Measurements from ENCODE around the gene NHSL2. TPM values are rescaled to one million over a fixed set of nuclear protein-coding genes. Genes with fewer than 3 reads are reported as not detected.

NHSL2 gene
- total RNA-seq, 1 experiment from 2014 or later, result 0.36 TPM

- Histone ChIP-seq H3K36me3 (ENCODE audit: control insufficient read depth, insufficient read depth, low read length) (no peaks in the 10 kb centered on the region), H3K4me1 (ENCODE audit: control insufficient read depth, insufficient read depth, low read length) (no peaks in the 10 kb centered on the region; the same call in 1 of the 2 replicates), H3K4me3 (ENCODE audit: low read depth in 2 of 2, low read length in 2 of 2) (no peak overlapping the region), H3K27me3 (ENCODE audit: control insufficient read depth, insufficient read depth, low read length) (peaks cover 3% of the 10 kb centered on the region), H3K9me3 (ENCODE audit: control insufficient read depth, insufficient read depth, low read depth, low read length) (no peaks in the 10 kb centered on the region), H3K27ac (ENCODE audit: low read length) (no peak overlapping the region)
- TF ChIP-seq REST (IDR thresholded peaks at IDR 0.05; ENCODE audit: insufficient read depth in 1 of 2, low read depth in 2 of 2, low read length in 1 of 2) (no peak), SIN3A (IDR thresholded peaks at IDR 0.05; ENCODE audit: borderline replicate concordance, insufficient read depth, low read depth, low read length) (no peak), POLR2AphosphoS5 (IDR thresholded peaks at IDR 0.05; ENCODE audit: low read depth, low read length) (no peak), CTCF (IDR thresholded peaks at IDR 0.05) (no peak), TCF7L2 (IDR thresholded peaks at IDR 0.05; ENCODE audit: low read depth, low read length) (no peak)
- ChIA-PET CTCF (no interaction called here), POLR2A (no interaction called here)
- no TSS peak for BruUV-seq (replicated peaks)
- DNase-seq (ENCODE audit: low read depth, low spot score), result no peak
- ATAC-seq, result no peak
- intact Hi-C loops (cut with micrococcal nuclease; ENCODE audit: unreplicated experiment) (no loop called here), in situ Hi-C loops (cut with HindIII; ENCODE audit: low pct_unique_long_range_greater_than_20kb, low sequenced_read_pairs) (loop anchor here (5.0 kb wide), 1 partner anchor 112 kb away; no protein-coding TSS in a partner anchor)
Measured at GRCh38 chrX:72015383-72015782, 104.7 kb downstream of the NHSL2 start.

GRCh38 chrX:72016881-72017783 is 106.5 kb downstream of the NHSL2 start:
- Histone ChIP-seq H3K27ac (ENCODE audit: low read length) (no peak overlapping the region), H3K27me3 (ENCODE audit: control insufficient read depth, insufficient read depth, low read length) (peaks cover 3% of the 10 kb centered on the region), H3K4me1 (ENCODE audit: control insufficient read depth, insufficient read depth, low read length) (no peaks in the 10 kb centered on the region; the same call in 1 of the 2 replicates), H3K4me3 (ENCODE audit: low read depth in 2 of 2, low read length in 2 of 2) (no peak overlapping the region), H3K36me3 (ENCODE audit: control insufficient read depth, insufficient read depth, low read length) (no peaks in the 10 kb centered on the region), H3K9me3 (ENCODE audit: control insufficient read depth, insufficient read depth, low read depth, low read length) (no peaks in the 10 kb centered on the region)
- no peak for DNase-seq (ENCODE audit: low read depth, low spot score)
- intact Hi-C loops (cut with micrococcal nuclease; ENCODE audit: unreplicated experiment), result no loop called here
- no peak for ATAC-seq
- no TSS peak for BruUV-seq (replicated peaks)
- no peak for TF ChIP-seq POLR2AphosphoS5 (IDR thresholded peaks at IDR 0.05; ENCODE audit: low read depth, low read length)
- no peak for TF ChIP-seq REST (IDR thresholded peaks at IDR 0.05; ENCODE audit: insufficient read depth in 1 of 2, low read depth in 2 of 2, low read length in 1 of 2)
- TF ChIP-seq TCF7L2 (IDR thresholded peaks at IDR 0.05; ENCODE audit: low read depth, low read length), result no peak
- no peak for TF ChIP-seq CTCF (IDR thresholded peaks at IDR 0.05)
- no peak for TF ChIP-seq SIN3A (IDR thresholded peaks at IDR 0.05; ENCODE audit: borderline replicate concordance, insufficient read depth, low read depth, low read length)
- ChIA-PET POLR2A (interaction anchor here (0.6 kb wide), 1 partner anchor 12 kb away, joined by 3 read pairs; no protein-coding TSS in a partner anchor), CTCF (interaction anchor here (0.5 kb wide), 1 partner anchor 107 kb away, joined by 3 read pairs; no protein-coding TSS in a partner anchor)
- in situ Hi-C loops (cut with HindIII; ENCODE audit: low pct_unique_long_range_greater_than_20kb, low sequenced_read_pairs), result loop anchor here (5.0 kb wide), 1 partner anchor 110 kb away; no protein-coding TSS in a partner anchor

Data from Panc1 (cell line).